ENCODE data around the gene SPEF2. TPM values are rescaled to one million over a fixed set of nuclear protein-coding genes. Genes with fewer than 3 reads are reported as not detected.
A peak's percentile ranks its signal among the peaks of the same experiment; 100 is the strongest.

SPEF2 gene
- total RNA-seq, 2 experiments from 2014 or later = 5.6 to 14.1 TPM

DNA sequence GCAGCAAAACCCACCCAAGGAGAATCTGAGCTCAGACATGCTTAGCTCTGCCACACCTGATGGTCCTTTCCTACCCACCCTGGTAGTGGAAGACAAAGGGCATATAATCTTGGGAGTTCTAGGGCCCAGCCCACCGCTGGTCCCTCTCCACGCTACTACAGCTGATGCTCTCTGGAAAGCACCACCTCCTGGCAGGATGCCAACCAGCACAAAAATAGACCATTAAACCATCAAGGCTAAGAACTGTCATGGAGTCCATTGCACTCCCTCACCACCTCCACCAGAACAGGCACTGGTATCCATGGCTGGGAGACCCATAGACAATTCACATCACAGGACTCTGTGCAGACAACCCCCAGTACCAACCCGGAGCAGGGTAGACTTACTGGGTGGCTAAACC is 128.0 kb downstream of the SPEF2 start:
- Mint-ChIP-seq H3K36me3 (peaks cover 48% of the 10 kb centered on the region), H3K9me3 (ENCODE audit: low read depth) (peaks cover 13% of the 10 kb centered on the region), H3K4me3 (no peak overlapping the region), H3K27me3 (no peaks in the 10 kb centered on the region), H3K4me1 (peaks cover 41% of the 10 kb centered on the region), H3K27ac (peak overlapping the region; percentile 37)
- CTCF ChIA-PET = interaction anchor here (2.1 to 2.6 kb wide), 2 partner anchors 128 to 180 kb away, joined by 5 to 9 read pairs; partner anchors contain the start of gene SPEF2
- DNase-seq (no peak), ATAC-seq (no peak)

DNA sequence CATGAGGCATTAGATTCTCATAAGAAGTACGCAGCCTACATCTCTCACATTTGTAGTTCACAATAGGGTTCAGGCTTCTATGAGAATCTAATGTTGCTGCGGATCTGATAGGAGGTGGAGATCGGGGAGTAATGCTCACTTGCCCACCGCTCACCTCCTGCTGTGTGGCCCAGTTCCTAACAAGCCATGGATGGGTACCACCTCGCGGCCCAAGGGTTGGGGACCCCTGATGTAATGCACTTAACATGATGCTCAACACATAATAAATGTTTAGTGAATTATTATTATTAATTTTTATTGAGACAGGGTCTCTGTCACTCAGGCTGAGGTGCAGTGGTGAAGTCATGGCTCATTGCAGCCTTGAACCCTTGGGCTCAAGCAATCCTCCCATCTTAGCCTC is 134.3 kb downstream of the SPEF2 start:
- Mint-ChIP-seq H3K4me3 (no peak overlapping the region), H3K27me3 (no peaks in the 10 kb centered on the region), H3K9me3 (ENCODE audit: low read depth) (peaks cover 12% of the 10 kb centered on the region), H3K4me1 (peaks cover 14% of the 10 kb centered on the region), H3K27ac (no peak overlapping the region), H3K36me3 (peaks cover 30% of the 10 kb centered on the region)
- no peak for ATAC-seq
- CTCF ChIA-PET = interaction anchor here (0.8 kb wide), 1 partner anchor 60 kb away, joined by 4 read pairs; no protein-coding TSS in a partner anchor
- no peak for DNase-seq

DNA sequence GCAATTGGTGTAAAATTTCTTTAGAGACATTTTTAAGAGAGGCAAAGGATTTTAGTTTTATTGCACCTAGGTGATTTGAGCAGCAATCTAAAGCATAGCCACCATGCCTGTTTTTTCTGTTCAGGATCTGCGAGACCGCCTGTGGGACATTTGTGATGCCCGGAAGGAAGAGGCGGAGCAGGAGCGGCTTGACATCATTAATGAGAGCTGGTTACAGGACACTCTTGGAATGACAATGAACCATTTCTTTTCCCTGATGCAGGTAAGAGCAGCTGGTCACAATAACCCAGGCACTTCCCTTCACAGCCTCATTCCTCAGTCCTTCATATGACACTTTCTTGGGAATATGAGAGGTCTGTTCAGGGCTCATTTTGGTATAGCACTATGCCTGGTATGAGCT is 135.8 kb downstream of the SPEF2 start:
- H3K9me3 Mint-ChIP-seq (ENCODE audit: low read depth) = peaks cover 1% of the 10 kb centered on the region
- peaks cover 16% of the 10 kb centered on the region for H3K36me3 Mint-ChIP-seq
- DNase-seq (no peak), ATAC-seq (no peak)
- H3K4me3 Mint-ChIP-seq = no peak overlapping the region
- H3K27me3 Mint-ChIP-seq = no peaks in the 10 kb centered on the region
- peaks cover 14% of the 10 kb centered on the region for H3K4me1 Mint-ChIP-seq
- no peak overlapping the region for H3K27ac Mint-ChIP-seq
- CTCF ChIA-PET = interaction anchor here (1.1 kb wide), 1 partner anchor 102 kb away, joined by 4 read pairs; no protein-coding TSS in a partner anchor

DNA sequence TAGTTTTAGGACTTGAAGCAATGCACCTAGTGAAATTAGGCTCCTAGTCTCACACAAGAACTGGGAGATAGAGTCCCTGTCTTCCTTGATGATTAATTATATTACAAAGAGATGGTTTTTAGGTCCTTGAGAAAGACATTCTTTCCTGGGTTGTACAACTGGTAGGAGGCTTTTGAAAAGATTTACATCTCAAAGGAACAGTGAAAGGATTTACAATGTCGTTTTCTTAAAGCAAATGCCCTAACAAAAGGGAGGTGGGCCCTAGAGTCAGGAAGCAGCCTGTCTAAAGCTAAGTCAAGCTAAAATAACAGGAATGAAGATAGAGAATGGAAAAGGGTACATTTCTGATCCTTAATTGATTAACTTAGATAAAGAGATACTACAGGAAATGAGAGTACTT is 136.8 kb downstream of the SPEF2 start:
- no peaks in the 10 kb centered on the region for H3K9me3 Mint-ChIP-seq (ENCODE audit: low read depth)
- ATAC-seq (no peak), DNase-seq (no peak)
- H3K4me1 Mint-ChIP-seq = peaks cover 7% of the 10 kb centered on the region
- no peak overlapping the region for H3K4me3 Mint-ChIP-seq
- peaks cover 11% of the 10 kb centered on the region for H3K36me3 Mint-ChIP-seq
- CTCF ChIA-PET = interaction anchor here (0.7 kb wide), 1 partner anchor 171 kb away, joined by 4 read pairs; no protein-coding TSS in a partner anchor
- no peaks in the 10 kb centered on the region for H3K27me3 Mint-ChIP-seq
- no peak overlapping the region for H3K27ac Mint-ChIP-seq

DNA sequence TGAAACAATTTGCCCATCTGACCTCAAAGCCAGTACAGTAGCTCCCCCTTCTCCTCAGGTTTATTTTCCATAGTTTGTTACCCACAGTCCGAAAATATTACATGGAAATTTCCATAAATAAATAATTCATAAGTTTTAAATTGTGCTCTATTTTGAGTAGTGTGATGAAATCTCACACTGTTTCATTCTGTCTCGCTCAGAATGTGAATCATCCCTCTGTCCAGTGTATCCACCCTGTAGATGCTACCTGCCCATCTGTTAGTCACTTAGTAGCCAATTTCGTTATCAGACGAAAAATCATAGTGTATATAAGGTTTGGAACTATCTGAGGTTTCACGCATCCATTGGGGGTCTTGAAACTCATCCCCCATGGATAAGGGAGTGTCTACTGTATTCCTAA is 138.3 kb downstream of the SPEF2 start:
- DNase-seq (no peak), ATAC-seq (no peak)
- H3K27me3 Mint-ChIP-seq = no peaks in the 10 kb centered on the region
- no peak overlapping the region for H3K27ac Mint-ChIP-seq
- no peak overlapping the region for H3K4me3 Mint-ChIP-seq
- CTCF ChIA-PET = interaction anchor here (1.5 kb wide), 1 partner anchor 169 kb away, joined by 4 read pairs; no protein-coding TSS in a partner anchor
- H3K4me1 Mint-ChIP-seq = peaks cover 7% of the 10 kb centered on the region
- no peaks in the 10 kb centered on the region for H3K9me3 Mint-ChIP-seq (ENCODE audit: low read depth)
- peaks cover 8% of the 10 kb centered on the region for H3K36me3 Mint-ChIP-seq

DNA sequence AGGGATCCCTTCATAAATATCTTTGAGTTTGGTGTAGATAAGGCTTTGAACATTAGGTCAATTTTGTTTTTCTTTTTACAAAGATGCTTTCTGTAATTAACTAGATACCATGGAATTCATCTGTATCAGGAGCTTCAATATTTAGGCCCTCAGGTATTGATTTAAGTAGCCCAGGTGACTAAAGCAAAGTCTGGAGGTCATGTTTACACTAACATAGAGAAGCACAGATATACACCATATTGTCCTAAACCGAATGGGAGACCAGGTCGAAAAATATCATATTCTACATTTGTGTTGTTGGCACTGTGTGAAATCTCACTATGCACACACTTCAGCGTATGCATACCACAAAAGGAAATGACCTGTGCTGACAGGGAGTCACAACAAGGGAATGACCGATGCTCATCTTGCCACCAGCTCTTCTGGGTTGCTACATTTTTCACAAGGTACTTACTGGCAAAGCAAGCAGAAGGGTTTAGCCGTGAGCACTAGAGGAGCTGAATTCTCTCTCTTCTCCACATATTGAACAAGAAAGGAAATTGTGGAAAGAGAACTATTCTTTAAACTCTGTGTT is 140.6 kb downstream of the SPEF2 start:
- no peak overlapping the region for H3K27ac Mint-ChIP-seq
- CTCF ChIA-PET = interaction anchor here (1.0 kb wide), 1 partner anchor 125 kb away, joined by 4 read pairs; no protein-coding TSS in a partner anchor
- H3K9me3 Mint-ChIP-seq (ENCODE audit: low read depth) = no peaks in the 10 kb centered on the region

DNA sequence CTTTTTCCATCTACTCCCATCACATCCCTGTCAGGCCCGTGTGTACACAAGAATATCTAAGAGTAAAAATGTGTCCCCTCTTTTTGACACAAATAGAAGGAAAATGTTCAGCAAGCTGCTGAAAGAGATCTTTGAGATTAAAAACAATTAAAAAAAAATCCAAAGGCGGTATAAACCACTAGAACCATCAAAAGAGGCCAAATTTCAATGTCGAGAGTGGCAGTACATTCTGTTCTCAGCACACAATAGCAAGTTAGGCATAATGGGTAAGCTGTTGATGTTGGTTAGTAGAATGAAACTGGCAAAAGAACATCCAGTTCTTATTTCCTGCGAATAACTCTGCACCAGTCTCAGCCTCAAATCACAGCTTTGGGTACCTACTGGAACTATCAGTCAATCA is 143.9 kb downstream of the SPEF2 start:
- no peak for DNase-seq
- no peak for ATAC-seq
- H3K27me3 Mint-ChIP-seq = no peaks in the 10 kb centered on the region
- H3K4me3 Mint-ChIP-seq = no peak overlapping the region
- peaks cover 12% of the 10 kb centered on the region for H3K36me3 Mint-ChIP-seq
- CTCF ChIA-PET = interaction anchor here (1.0 to 1.2 kb wide), 2 partner anchors 16 to 165 kb away, joined by 3 to 4 read pairs; no protein-coding TSS in a partner anchor
- peaks cover 7% of the 10 kb centered on the region for H3K4me1 Mint-ChIP-seq
- no peak overlapping the region for H3K27ac Mint-ChIP-seq
- H3K9me3 Mint-ChIP-seq (ENCODE audit: low read depth) = no peaks in the 10 kb centered on the region

More for the DNA sequence above, 140.6 kb downstream of the SPEF2 start:
- H3K36me3 Mint-ChIP-seq = peaks cover 10% of the 10 kb centered on the region
- ATAC-seq (no peak), DNase-seq (no peak)
- H3K4me3 Mint-ChIP-seq = no peak overlapping the region
- H3K4me1 Mint-ChIP-seq = peaks cover 7% of the 10 kb centered on the region
- no peaks in the 10 kb centered on the region for H3K27me3 Mint-ChIP-seq

DNA sequence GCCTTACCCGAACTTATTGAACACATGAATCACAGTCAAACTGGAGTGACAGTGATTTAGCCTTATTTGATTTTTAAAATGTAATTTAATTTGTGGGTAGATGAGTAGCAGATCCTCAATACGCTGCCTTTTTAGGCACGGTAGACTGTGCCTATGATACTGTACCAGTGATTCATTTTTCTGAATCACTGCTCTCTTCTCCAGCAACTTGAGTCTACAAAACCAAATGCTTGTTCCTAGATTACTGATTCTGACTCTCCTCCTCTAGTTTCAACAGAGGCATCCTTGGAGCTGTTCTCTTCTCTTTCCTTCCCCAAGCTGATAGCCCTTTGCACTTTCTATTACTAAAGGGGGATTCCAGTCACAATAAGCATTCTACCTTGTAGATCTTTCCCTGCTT is 144.7 kb downstream of the SPEF2 start:
- peaks cover 10% of the 10 kb centered on the region for H3K4me1 Mint-ChIP-seq
- no peak for ATAC-seq
- no peak overlapping the region for H3K4me3 Mint-ChIP-seq
- H3K9me3 Mint-ChIP-seq (ENCODE audit: low read depth) = no peaks in the 10 kb centered on the region
- no peaks in the 10 kb centered on the region for H3K27me3 Mint-ChIP-seq
- no peak overlapping the region for H3K27ac Mint-ChIP-seq
- CTCF ChIA-PET = interaction anchor here (0.8 kb wide), 1 partner anchor 162 kb away, joined by 3 read pairs; no protein-coding TSS in a partner anchor
- peaks cover 14% of the 10 kb centered on the region for H3K36me3 Mint-ChIP-seq
- DNase-seq = no peak

DNA sequence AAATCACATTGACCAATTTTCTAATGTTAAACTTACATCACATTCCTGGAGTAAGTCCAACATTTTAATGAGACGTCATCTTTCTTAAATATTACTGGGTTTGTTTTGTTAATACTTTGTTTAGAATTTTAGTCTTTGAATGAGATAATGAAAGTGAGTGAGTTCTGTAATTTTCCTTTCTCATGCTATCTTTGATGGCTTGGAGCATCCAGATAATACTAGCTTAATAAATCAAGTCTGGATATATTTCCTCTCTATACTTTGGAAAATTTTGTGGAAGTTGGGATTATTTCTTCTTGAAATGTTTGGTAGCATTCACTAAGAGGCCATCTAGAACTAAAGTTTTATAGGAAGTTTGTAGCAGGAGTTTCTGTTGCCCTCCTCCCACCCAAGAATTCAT is 148.3 kb downstream of the SPEF2 start:
- Mint-ChIP-seq H3K4me3 (no peak overlapping the region), H3K36me3 (peaks cover 14% of the 10 kb centered on the region), H3K27me3 (no peaks in the 10 kb centered on the region), H3K4me1 (peaks cover 6% of the 10 kb centered on the region), H3K27ac (no peak overlapping the region), H3K9me3 (ENCODE audit: low read depth) (no peaks in the 10 kb centered on the region)
- ATAC-seq (no peak), DNase-seq (no peak)
- CTCF ChIA-PET = interaction anchor here (1.3 kb wide), 1 partner anchor 160 kb away, joined by 3 read pairs; no protein-coding TSS in a partner anchor

DNA sequence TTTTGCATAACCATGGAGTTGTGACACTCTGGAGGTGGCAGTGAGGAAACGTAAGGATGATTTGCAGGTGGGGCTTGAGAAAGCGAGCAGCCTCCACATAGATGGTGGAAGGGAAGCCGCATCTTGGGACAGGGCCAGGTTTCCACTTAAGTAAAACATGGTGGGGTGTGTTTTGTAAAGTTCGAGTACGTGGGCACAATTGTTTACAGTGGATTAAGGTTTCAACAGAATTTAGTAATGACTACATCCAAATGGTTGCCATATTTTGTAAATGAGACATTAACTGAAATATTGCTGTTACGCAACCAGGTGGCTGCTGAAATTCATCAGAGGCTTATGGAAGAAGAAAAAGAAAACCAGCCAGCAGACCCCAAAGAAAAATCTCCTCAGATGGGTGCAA is 153.6 kb downstream of the SPEF2 start:
- Mint-ChIP-seq H3K27me3 (no peaks in the 10 kb centered on the region), H3K4me1 (peaks cover 42% of the 10 kb centered on the region), H3K4me3 (no peak overlapping the region), H3K9me3 (ENCODE audit: low read depth) (peaks cover 3% of the 10 kb centered on the region), H3K27ac (no peak overlapping the region), H3K36me3 (peaks cover 17% of the 10 kb centered on the region)
- CTCF ChIA-PET = interaction anchor here (1.1 kb wide), 1 partner anchor 155 kb away, joined by 3 read pairs; no protein-coding TSS in a partner anchor
- no peak for DNase-seq
- no peak for ATAC-seq

DNA sequence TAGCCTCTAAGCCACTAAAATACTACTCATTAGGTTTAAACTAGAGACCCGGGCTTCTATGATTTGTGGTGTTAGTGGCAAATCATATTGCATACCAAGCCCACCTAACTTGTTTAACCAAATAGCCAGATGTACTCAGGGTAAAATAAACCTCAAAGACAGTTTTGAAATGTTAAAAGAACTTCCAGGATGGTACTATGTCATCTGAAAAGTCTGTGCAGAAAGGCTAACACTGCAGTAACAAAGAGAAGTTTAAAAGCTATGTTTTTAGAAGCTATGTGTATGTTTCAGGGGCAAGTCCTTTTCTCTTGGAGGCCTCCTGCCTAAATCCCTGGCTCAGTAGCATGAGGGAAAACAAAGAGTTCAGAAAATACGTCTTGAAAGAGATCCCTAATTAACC is 154.2 kb downstream of the SPEF2 start:
- DNase-seq = no peak
- ATAC-seq = no peak
- Mint-ChIP-seq H3K36me3 (peaks cover 17% of the 10 kb centered on the region), H3K4me1 (peaks cover 44% of the 10 kb centered on the region), H3K27me3 (no peaks in the 10 kb centered on the region), H3K27ac (no peak overlapping the region), H3K4me3 (no peak overlapping the region), H3K9me3 (ENCODE audit: low read depth) (peaks cover 3% of the 10 kb centered on the region)
- CTCF ChIA-PET = interaction anchor here (0.8 to 1.1 kb wide), 2 partner anchors 121 to 154 kb away, joined by 3 to 4 read pairs; no protein-coding TSS in a partner anchor

DNA sequence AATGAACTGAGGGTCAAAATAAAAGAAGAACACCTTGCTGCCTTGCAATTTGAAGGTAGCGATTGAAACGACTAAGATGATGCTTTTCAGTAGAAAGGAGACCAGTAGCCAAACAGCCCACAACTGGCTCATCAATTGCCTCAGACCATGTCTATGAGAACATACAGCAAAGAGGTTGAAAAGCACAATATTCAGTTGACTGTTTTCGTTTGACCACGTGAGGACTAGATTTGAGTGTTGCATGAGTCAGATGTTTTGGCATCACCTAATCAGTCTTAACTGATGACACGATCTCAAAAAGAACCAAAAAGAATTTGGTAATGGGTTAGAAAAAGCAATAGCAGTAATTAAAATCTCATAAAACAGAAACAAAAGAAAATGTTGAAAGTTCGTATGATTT is 156.3 kb downstream of the SPEF2 start:
- peak; percentile 64 for DNase-seq
- Mint-ChIP-seq H3K27ac (peak overlapping the region; percentile 80), H3K27me3 (no peaks in the 10 kb centered on the region), H3K4me3 (peak overlapping the region; percentile 22), H3K9me3 (ENCODE audit: low read depth) (peaks cover 3% of the 10 kb centered on the region), H3K36me3 (peaks cover 12% of the 10 kb centered on the region), H3K4me1 (peaks cover 50% of the 10 kb centered on the region)
- ATAC-seq = peak; percentile 85
- CTCF ChIA-PET = interaction anchor here (1.5 kb wide), 1 partner anchor 151 kb away, joined by 3 read pairs; no protein-coding TSS in a partner anchor

DNA sequence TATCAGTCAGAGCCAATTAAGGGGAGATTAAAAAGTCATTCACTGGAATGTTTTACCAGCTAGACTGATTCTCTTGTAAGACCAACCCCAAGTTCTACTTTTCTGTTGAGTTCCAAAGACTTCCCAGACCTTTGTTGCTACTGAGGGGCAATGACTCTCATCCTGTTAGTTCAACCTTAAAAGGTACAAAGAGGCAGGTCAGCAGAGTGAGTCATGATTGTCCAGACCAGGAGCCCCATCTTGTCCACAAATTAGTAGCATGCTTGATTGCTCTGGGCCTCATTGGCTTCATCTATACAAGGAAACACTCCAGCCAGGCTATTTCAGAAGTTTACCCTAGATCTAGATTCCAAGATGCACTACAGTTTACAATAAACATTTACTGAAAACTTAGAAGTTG is 159.1 kb downstream of the SPEF2 start:
- ATAC-seq (no peak), DNase-seq (no peak)
- Mint-ChIP-seq H3K27me3 (no peaks in the 10 kb centered on the region), H3K9me3 (ENCODE audit: low read depth) (no peaks in the 10 kb centered on the region), H3K4me3 (no peak overlapping the region), H3K27ac (no peak overlapping the region), H3K4me1 (peaks cover 65% of the 10 kb centered on the region), H3K36me3 (peaks cover 8% of the 10 kb centered on the region)
- CTCF ChIA-PET = interaction anchor here (0.8 to 8.3 kb wide), 19 partner anchors 8 to 153 kb away, joined by 3 to 106 read pairs (median 6); no protein-coding TSS in a partner anchor

Measured in activated CD8-positive, alpha-beta memory T cell treated with anti-CD3 and anti-CD28 coated beads, Interleukin-2, amount 10 ng/mL, durations not matched to agents 7 days and 5 days (primary cell).